SK-N-MC (cell line): Measurements from ENCODE around the gene ANKFN1.

Experiments used
- EZH2 ChIP-seq: fragments of 200-600 bp; sonication (generic); IDR thresholded peaks from one replicate; pipeline ENCODE4 v1.6.1; 2017; ENCODE audit warnings: antibody characterized with exemption
- FOXP2 ChIP-seq: optimal IDR thresholded peaks from 2 replicates; pipeline ENCODE3; 2011; ENCODE audit warnings: mild to moderate bottlenecking, moderate library complexity; ENCODE audit not compliant: insufficient read depth; ENCODE audit errors: extremely low read length, control extremely low read depth
- POLR2AphosphoS5 ChIP-seq: IDR thresholded peaks from 2 replicates; pipeline ENCODE4 v1.6.1; 2012; ENCODE audit warnings: mild to moderate bottlenecking, low read depth, low read length, borderline replicate concordance

GRCh38 chr17:56540836-56541235 lies 387.6 kb downstream of the ANKFN1 start:
- TF ChIP-seq EZH2 (no peak), POLR2AphosphoS5 (no peak), FOXP2 (no peak)
